ENCODE data around the gene ASPRV1.
"Not testable (repeated sequence)": the region's sequence is repeated elsewhere in the genome, so short reads cannot be mapped to it uniquely, and the experiment has no call there.

Gene ASPRV1

GRCh38 chr2:69959425-69959824 lies 2.0 kb downstream of the ASPRV1 start:
- no peak for DNase-seq

- no peak for DNase-seq
Observed at GRCh38 chr2:69958480-69958879, 3.0 kb downstream of the ASPRV1 start.

DNA sequence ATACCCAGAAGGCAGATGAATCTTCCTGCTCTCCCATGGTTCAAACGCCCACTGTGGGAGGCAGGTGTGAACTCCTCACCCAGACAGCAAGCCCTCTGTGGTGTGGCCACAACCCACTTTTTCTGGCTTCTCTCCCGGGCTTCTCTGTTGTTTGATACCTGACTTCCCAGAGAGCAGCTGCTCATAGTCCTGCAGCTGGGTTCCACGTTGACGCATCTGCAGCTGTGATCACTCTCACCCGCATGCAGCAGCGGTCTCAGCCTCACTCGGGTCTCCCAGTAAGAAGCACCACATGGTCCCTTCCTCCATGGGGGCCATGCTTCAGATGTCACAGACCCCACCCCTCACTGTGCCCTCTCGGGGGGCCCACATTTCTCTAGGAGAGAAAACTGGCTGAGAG lies 3.5 kb downstream of the ASPRV1 start:
- no peak for DNase-seq

GRCh38 chr2:69956475-69956979 lies 4.9 kb downstream of the ASPRV1 start:
- DNase-seq = no peak

- no peak for DNase-seq
Observed at GRCh38 chr2:69955029-69955428, 6.4 kb downstream of the ASPRV1 start.

- DNase-seq = no peak
Observed at GRCh38 chr2:69954084-69954483, 7.3 kb downstream of the ASPRV1 start.

GRCh38 chr2:69952336-69953115 lies 8.9 kb downstream of the ASPRV1 start:
- DNase-seq = peak in 1 of 2 experiments; percentile 14

DNA sequence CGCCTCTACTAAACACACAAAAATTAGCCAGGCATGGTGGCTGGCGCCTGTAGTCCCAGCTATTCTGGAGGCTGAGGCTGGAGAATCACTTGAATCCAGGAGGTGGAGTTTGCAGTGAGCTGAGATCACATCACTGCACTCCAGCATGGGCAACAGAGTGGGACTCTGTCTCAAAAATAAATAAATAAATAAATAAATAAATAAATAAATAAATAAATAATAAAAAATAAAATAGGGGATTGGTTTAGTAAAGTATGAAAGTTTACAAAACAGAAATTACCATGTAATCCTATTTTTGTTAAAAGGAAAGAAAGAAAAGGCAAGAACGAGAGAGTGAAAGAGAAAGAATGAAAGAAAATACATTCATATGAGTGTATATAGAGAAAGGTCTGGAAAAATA lies 10.8 kb downstream of the ASPRV1 start:
- not testable (repeated sequence) for DNase-seq

- DNase-seq = no peak
Observed at GRCh38 chr2:69950241-69950640, 11.2 kb downstream of the ASPRV1 start.

DNA sequence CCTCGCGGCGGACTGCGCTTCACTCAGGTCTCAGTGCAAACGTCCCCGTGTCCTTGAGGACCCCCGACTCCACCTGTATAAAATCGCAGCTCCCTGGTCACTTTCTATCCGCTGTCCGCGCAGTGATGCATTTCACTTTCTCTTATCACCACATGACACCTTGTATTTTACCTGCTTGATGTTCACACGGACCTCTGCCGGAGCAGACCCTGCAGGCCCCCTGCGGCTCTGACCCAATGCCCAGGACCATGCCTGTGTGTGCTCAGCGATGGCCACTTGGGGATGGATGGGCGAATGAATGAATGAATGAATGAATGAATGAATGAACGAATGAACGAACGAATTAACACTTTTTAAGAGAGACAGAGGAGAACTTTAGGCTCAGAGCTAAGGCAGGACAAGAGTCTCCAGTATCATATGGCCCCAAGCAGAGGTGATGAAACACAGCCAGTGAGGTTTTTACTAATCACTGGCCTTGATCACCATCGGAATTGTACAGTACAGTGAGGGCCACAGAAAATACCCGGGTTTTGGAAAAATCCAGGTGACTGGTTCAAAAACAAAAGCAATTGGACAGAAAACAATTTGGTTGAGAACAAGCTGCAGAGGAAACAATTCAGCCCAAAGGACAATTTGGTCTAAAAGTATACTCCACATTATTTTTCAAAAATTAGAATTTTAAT lies 12.3 kb downstream of the ASPRV1 start:
- no peak for DNase-seq

GRCh38 chr2:69948032-69948962 lies 13.1 kb downstream of the ASPRV1 start:
- DNase-seq = no peak

GRCh38 chr2:69947325-69947931 lies 14.0 kb downstream of the ASPRV1 start:
- DNase-seq = no peak

GRCh38 chr2:69946351-69947324 lies 14.8 kb downstream of the ASPRV1 start:
- peak; percentile 56 to 58 for DNase-seq

- no peak for DNase-seq
Observed at GRCh38 chr2:69945941-69946340, 15.5 kb downstream of the ASPRV1 start.

DNA sequence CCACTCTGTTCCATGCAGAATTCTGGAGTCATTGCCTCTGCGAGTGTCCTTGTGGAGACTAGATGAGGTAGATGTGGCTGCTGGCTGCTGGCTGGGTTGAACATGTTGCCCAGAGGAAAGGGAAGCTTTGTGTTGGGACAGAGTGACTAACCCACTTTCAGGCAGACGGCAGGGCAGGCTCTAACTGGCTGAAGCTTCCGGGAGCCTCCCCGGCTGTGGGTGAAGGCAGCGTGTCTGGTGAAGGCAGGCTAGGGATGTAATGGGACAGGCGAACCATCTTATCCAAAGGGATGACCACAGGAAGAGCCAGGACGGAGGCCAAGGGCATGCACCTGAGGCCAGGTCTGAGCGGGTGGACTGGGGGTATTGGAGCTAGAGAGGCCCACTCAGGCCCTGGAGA lies 16.0 kb downstream of the ASPRV1 start:
- peak; percentile 45 to 74 for DNase-seq

DNA sequence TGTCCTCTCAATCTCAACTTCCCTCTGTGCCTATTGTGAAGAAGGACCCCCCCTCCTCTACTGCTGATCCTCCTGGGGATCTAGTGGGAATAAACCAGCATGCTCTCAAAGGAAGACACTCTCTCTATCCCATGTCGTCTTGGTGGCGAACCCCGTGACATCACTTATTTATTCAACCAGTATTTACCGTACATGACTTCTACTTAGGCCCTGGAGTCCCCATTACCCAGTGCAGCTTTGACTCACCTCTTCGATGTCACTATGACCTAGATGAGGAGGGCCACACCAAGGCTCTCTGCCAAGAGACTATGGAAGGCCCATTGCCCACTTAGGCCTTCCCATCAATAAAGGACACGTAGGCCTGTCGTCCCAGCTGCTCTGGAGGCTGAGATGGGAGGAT lies 16.7 kb downstream of the ASPRV1 start:
- DNase-seq = no peak

- DNase-seq = peak; percentile 4 to 32
Observed at GRCh38 chr2:69943843-69944525, 17.4 kb downstream of the ASPRV1 start.

GRCh38 chr2:69943000-69943842 lies 18.2 kb downstream of the ASPRV1 start:
- no peak for DNase-seq

- DNase-seq = no peak
Observed at GRCh38 chr2:69940691-69941090, 20.7 kb downstream of the ASPRV1 start.

DNA sequence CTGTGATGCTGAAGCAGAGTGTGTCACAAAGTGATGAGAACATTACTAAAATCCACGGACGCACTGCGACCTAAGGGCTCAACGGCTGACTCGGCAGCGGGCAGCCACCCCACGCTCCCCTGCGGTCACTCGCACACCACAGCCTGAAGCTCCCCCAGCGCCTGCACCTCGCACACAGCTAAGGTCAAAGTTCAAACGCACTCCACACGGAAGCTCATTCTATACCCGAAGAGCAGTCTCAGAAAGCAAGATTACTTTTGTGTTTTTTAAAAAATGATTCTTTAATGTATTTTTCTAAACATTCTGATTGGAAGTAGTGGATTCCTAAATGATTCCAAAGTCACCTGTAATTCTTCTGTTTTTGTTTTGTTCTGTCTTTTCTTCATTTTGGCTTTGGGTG lies 21.7 kb downstream of the ASPRV1 start:
- no peak for DNase-seq
